ENCODE results near the gene WBP1L. TPM values are rescaled to one million over a fixed set of nuclear protein-coding genes. Genes with fewer than 3 reads are reported as not detected.
"Not testable (repeated sequence)": the region's sequence is repeated elsewhere in the genome, so short reads cannot be mapped to it uniquely, and the experiment has no call there.

The WBP1L gene
- total RNA-seq, result 31.8 and 38.9 TPM in 2 replicates

DNA sequence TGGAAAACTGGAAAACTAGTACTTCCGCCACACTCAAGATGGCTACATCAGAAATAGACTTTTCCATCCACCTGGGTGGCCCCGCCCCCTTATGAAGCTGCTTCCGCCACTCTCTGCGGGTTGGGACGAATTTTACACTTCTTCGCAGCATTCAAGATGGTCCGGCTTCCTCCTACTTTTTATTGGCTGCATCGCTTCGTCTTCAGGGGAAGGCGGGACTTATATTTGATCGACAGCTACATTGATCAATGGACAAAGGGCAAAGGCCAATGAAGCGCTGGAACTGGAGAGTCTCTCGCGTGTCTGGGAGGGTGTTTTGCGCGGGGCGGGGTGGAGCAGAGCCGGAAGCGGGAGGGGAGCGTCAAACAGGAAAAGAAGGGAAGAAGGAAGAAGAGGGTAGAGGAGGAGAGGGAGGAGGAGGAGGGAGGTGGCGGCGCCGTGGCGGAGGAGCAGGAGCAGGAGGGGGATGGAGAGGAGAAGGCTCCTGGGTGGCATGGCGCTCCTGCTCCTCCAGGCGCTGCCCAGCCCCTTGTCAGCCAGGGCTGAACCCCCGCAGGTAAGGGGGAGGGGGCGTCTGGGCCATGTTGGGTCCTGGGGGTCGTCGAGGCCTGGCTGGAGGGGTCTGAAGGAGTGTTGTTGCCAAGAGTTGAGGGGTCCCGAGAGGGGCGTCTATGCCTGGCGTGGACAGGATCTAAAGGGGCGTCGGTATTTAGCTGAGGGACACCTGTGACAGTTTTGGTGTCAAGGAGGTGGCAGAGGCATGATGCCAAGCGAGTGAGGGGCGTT lies at the start of gene WBP1L:
Gene WBP1L, plus strand, starts transcription at position 361 of the 786 bp plus-strand sequence. Its CDS starts 106 bp downstream, at position 467.
- peak; percentile 99 for DNase-seq (ENCODE audit: low read depth in 2 of 2)

GRCh38 chr10:102695401-102695800 lies 48.3 kb upstream of the WBP1L start:
- not testable (repeated sequence) for DNase-seq (ENCODE audit: low read depth in 2 of 2)

- no peak for DNase-seq (ENCODE audit: low read depth in 2 of 2)
These were observed 47.0 kb upstream of the WBP1L start for GRCh38 chr10:102696736-102697135.

GRCh38 chr10:102698894-102699293 lies 44.9 kb upstream of the WBP1L start:
- no peak for DNase-seq (ENCODE audit: low read depth in 2 of 2)

GRCh38 chr10:102701272-102701671 lies 42.5 kb upstream of the WBP1L start:
- DNase-seq (ENCODE audit: low read depth in 2 of 2), result no peak

DNA sequence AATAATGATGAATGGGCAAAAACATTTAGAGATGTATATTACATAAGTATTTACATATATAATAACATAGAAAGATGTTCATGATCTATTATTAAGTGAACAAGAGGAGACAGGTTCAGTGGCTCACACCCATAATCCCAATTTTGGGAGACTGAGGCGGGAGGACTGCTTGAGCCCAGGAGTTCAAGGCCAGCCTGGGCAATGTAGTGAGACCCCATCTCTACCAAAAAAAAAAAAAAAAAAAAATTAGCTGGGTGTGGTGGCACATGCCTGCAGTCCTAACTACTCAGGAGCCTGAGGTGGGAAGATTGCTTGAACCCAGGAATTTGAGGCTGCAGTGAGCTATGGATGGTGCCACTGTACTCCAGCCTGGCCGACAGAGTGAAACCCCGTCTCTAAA lies 42.0 kb upstream of the WBP1L start:
- no peak for DNase-seq (ENCODE audit: low read depth in 2 of 2)

DNA sequence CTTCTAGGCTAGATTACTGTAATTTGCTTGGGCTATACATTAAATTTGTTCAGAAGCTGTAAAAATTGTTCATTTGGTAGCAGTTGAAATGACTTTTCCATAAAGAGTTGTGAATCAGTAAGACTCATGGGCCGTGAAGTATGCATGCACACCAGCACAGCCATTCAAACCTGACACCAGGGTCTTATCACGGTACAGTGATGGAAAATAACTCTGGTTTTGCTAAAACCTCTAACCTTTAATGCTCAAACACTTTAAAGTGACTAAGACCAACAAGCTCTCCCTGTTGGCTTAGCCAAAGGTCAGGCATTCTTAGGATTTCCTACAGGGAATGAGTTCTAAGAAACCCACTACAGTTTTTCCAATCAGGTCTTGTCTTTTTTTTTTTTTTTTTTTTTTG lies 41.0 kb upstream of the WBP1L start:
- DNase-seq (ENCODE audit: low read depth in 2 of 2), result no peak

- no peak for DNase-seq (ENCODE audit: low read depth in 2 of 2)
These were observed 38.8 kb upstream of the WBP1L start for GRCh38 chr10:102704915-102705314.

DNA sequence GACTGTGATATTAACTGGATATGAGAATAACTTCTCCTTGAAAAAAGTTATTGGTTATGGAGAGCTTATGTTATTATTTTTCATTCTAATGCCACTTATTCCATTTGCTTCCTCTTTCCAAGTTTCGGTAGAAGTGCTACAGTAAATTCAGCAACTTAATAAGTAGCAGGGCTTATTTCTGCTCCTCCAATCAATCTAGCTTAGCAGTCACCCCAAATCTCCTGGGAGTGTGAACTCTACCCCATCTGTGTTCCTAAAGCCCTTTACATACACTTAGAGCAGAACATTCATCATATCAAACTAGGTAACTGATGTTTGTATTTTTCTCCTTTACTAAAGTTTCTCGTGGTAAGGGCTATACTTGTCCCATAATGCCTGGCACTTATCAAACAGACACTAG lies 38.2 kb upstream of the WBP1L start:
- no peak for DNase-seq (ENCODE audit: low read depth in 2 of 2)

GRCh38 chr10:102710609-102711008 lies 33.1 kb upstream of the WBP1L start:
- DNase-seq (ENCODE audit: low read depth in 2 of 2), result peak in 1 of 2 donors; percentile 54

GRCh38 chr10:102712089-102712488 lies 31.7 kb upstream of the WBP1L start:
- no peak for DNase-seq (ENCODE audit: low read depth in 2 of 2)

GRCh38 chr10:102712843-102713538 lies 30.8 kb upstream of the WBP1L start:
- DNase-seq (ENCODE audit: low read depth in 2 of 2), result no peak

DNA sequence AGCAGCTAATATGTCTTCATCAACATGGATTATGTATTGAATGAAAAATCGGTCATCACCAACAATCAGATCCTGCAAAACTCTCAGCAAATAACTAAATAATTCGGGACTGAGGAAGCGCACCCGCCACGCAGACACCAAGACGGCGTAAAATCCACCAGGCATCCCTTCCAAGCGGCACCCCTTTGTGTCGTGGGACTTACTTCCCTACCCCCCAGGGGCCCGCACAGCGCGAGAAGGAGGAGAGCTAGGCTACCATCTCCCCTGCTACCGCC lies 30.3 kb upstream of the WBP1L start:
- DNase-seq (ENCODE audit: low read depth in 2 of 2), result no peak

GRCh38 chr10:102713814-102714620 lies 29.7 kb upstream of the WBP1L start, which contains the start of gene ARL3:
Gene ARL3 (minus strand): TSS chr10:102714397. CDS start chr10:102714275, 122 bp downstream.
- DNase-seq (ENCODE audit: low read depth in 2 of 2), result peak; percentile 98

DNA sequence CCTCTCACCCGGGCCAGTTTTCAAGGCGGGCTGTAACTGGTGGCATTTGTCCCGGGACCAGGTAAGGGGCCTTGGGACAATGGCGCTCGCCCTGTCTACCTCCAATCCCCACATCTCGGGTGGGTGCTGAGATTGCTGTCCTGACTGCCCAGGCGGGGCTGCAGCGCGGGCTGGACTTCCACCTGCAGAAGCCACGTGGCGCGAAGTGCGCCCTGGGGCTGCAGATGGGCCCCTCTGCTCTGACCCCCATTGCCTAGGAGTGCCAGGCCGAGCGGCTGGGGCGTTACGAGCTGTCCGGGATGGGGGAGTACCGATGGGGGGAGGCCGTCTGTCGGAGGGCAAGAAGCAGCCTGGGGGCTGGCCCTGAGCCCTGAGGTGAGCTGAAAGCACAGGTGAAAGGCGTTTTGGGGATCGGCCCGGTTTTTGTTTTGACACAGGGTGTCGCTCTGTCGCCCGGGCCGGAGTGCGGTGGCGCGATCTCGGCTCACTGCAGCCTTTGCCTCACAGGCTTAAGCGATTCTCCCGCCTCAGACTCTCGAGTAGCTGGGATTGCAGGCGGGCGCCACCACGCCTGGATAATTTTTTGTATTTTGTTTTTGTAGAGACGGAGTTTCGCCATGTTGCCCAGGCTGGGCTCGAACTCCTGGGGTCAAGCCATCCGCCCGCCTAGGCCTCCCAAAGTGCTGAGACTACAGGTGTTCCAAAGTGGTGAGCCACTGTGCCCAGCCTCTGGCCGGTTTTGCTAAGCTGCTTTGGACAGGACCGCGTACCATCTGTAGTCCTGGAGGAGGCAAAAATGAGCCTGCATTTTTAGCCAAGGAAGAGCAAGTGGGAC lies 28.9 kb upstream of the WBP1L start, which contains the start of gene SFXN2:
Gene SFXN2, plus strand, starts transcription at position 16 of the 835 bp plus-strand sequence. CDS start 12,001 bp downstream, outside the sequence.
- no peak for DNase-seq (ENCODE audit: low read depth in 2 of 2)

DNA sequence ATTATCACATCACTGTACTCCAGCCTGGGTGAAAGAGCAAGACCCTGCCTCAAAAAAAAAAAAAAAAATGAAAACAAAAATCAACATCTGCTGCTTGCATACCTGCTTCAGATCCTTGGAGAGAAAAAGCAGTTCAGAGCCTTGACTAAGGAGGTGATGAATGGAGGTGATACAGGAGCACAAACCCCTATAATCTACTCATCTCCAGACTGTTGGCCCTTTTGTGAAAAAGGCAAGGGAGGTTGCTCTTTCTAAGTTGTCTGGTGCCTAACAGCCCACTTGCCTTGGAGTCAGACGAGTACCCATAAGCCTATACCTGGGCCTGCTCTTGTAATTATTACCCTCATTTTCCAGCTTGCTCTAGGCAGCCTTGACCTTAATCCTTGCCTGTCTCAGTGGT lies 27.9 kb upstream of the WBP1L start:
- DNase-seq (ENCODE audit: low read depth in 2 of 2), result no peak

DNA sequence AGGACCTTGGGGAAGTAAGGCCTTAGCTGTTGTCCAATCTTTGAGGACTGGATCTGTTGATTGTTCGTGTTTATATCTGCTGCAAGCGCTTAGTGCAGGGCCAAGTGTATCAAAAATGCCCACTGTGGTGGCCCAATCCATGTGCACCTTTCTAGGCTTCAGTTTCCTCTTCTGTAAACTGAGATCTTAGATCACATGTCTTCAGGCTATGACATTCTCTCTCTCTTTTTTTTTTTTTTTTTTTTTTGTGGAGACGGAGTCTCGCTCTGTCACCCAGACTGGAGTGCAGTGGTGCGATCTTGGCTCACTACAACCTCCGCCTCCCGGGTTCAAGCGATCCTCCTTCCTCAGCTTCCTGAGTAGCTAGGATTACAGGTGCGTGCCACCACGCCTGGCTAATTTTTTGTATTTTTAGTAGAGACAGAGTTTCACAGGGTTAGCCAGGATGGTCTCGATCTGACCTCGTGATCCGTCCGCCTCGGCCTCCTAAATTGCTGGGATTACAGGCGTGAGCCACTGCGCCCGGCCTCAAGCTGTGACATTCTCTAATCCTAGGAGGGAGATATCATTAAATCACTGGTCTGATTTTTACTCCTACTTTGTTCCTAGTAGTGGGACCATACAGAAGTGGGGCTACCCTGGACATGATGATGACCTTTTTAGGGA lies 26.7 kb upstream of the WBP1L start:
- not testable (repeated sequence) for DNase-seq (ENCODE audit: low read depth in 2 of 2)

- peak in 1 of 2 donors; percentile 43 for DNase-seq (ENCODE audit: low read depth in 2 of 2)
These were observed 25.5 kb upstream of the WBP1L start for GRCh38 chr10:102718220-102718619.

GRCh38 chr10:102720337-102720736 lies 23.4 kb upstream of the WBP1L start:
- DNase-seq (ENCODE audit: low read depth in 2 of 2), result no peak

- no peak for DNase-seq (ENCODE audit: low read depth in 2 of 2)
These were observed 22.9 kb upstream of the WBP1L start for GRCh38 chr10:102720775-102721301.

Measured in lung microvascular endothelial cell (primary cell).